Chondrocyte (in vitro differentiated cells): ENCODE data around the gene SLC12A3. TPM values are rescaled to one million over a fixed set of nuclear protein-coding genes. Genes with fewer than 3 reads are reported as not detected.

Experiments used
- DNase-seq: peaks from one replicate; pipeline ENCODE4 v3.0.0; 2021; ENCODE audit warnings: mixed read lengths, low spot score
- H3K27ac Mint-ChIP-seq: one replicate; pipeline ENCODE4 v1.8.0; 2021; ENCODE audit warnings: mild to moderate bottlenecking, moderate library complexity, mixed read lengths; ENCODE audit not compliant: unreplicated experiment
- H3K27me3 Mint-ChIP-seq: 2 replicates; pipeline ENCODE4 v1.8.0; 2021; ENCODE audit warnings: low read depth, mixed read lengths
- H3K36me3 Mint-ChIP-seq: 2 replicates; pipeline ENCODE4 v1.8.0; 2021; ENCODE audit warnings: low read depth, mixed read lengths
- H3K4me1 Mint-ChIP-seq: 2 replicates; pipeline ENCODE4 v1.8.0; 2021; ENCODE audit warnings: low read depth, mild to moderate bottlenecking, mixed read lengths
- H3K4me3 Mint-ChIP-seq: one replicate; pipeline ENCODE4 v1.8.0; 2021; ENCODE audit warnings: mild to moderate bottlenecking, moderate library complexity, mixed read lengths; ENCODE audit not compliant: unreplicated experiment
- H3K9me3 Mint-ChIP-seq: 2 replicates; pipeline ENCODE4 v1.8.0; 2021; ENCODE audit warnings: low read depth, mixed read lengths
- CTCF ChIP-seq: fragments of 200-600 bp; sonication (generic); IDR thresholded peaks from 2 replicates; pipeline ENCODE4 v1.5.0; 2021; ENCODE audit warnings: antibody characterized with exemption, mild to moderate bottlenecking, moderate library complexity
- total RNA-seq: library from RNA; stranded (reverse); gene quantifications from 3 replicates; pipeline ENCODE4 v1.2.1, GENCODE V29; 2021

The SLC12A3 gene
- total RNA-seq, 1 donor from 2014 or later: not detected

- DNase-seq: peak; percentile 30
- no peak overlapping the region for H3K27ac Mint-ChIP-seq
- peaks cover 15% of the 10 kb centered on the region for H3K27me3 Mint-ChIP-seq
- no peaks in the 10 kb centered on the region for H3K36me3 Mint-ChIP-seq
- H3K4me1 Mint-ChIP-seq: no peaks in the 10 kb centered on the region
- H3K9me3 Mint-ChIP-seq: no peaks in the 10 kb centered on the region
- H3K4me3 Mint-ChIP-seq: no peak overlapping the region
- TF ChIP-seq CTCF: no peak
Measured at GRCh38 chr16:56897026-56897799, 32.2 kb downstream of the SLC12A3 start.

GRCh38 chr16:56898847-56899246, 33.8 kb downstream of the SLC12A3 start:
- Mint-ChIP-seq H3K27ac (no peak overlapping the region), H3K9me3 (no peaks in the 10 kb centered on the region), H3K36me3 (no peaks in the 10 kb centered on the region), H3K27me3 (peaks cover 15% of the 10 kb centered on the region), H3K4me3 (no peak overlapping the region), H3K4me1 (no peaks in the 10 kb centered on the region)
- DNase-seq: no peak
- no peak for TF ChIP-seq CTCF

- Mint-ChIP-seq H3K36me3 (no peaks in the 10 kb centered on the region), H3K27me3 (peaks cover 9% of the 10 kb centered on the region), H3K4me3 (no peak overlapping the region), H3K27ac (no peak overlapping the region), H3K9me3 (no peaks in the 10 kb centered on the region), H3K4me1 (no peaks in the 10 kb centered on the region)
- no peak for TF ChIP-seq CTCF
- DNase-seq: no peak
Measured at GRCh38 chr16:56903866-56904265, 38.9 kb downstream of the SLC12A3 start.

GRCh38 chr16:56907401-56907800, 42.4 kb downstream of the SLC12A3 start:
- Mint-ChIP-seq H3K4me1 (peaks cover 23% of the 10 kb centered on the region), H3K27ac (no peak overlapping the region), H3K27me3 (no peaks in the 10 kb centered on the region), H3K9me3 (no peaks in the 10 kb centered on the region), H3K4me3 (no peak overlapping the region), H3K36me3 (no peaks in the 10 kb centered on the region)
- TF ChIP-seq CTCF: no peak
- no peak for DNase-seq

GRCh38 chr16:56909527-56909979, 44.5 kb downstream of the SLC12A3 start:
- Mint-ChIP-seq H3K27me3 (no peaks in the 10 kb centered on the region), H3K36me3 (peaks cover 3% of the 10 kb centered on the region), H3K4me1 (peaks cover 34% of the 10 kb centered on the region), H3K9me3 (no peaks in the 10 kb centered on the region), H3K27ac (no peak overlapping the region), H3K4me3 (no peak overlapping the region)
- no peak for DNase-seq
- no peak for TF ChIP-seq CTCF
